ENCODE data around the gene OTUD7B.
"Not testable (repeated sequence)": the region's sequence is repeated elsewhere in the genome, so short reads cannot be mapped to it uniquely, and the experiment has no call there.

Gene OTUD7B

GRCh38 chr1:149940427-149940826 is 70.1 kb downstream of the OTUD7B start:
- H3K4me3 ChIP-seq (ENCODE audit: low read length): no peak overlapping the region
- no peak for TF ChIP-seq CTCF (conservative IDR thresholded peaks at IDR 0.05; ENCODE audit: low read depth, low read length)
- no peak for DNase-seq (ENCODE audit: low read depth)

- not testable (repeated sequence) for H3K4me3 ChIP-seq (ENCODE audit: low read length); DNase-seq (ENCODE audit: low read depth)
Measured at GRCh38 chr1:149938668-149939003, 71.9 kb downstream of the OTUD7B start.

GRCh38 chr1:149937759-149938158 is 72.8 kb downstream of the OTUD7B start:
- DNase-seq (ENCODE audit: low read depth): no peak
- no peak for TF ChIP-seq CTCF (conservative IDR thresholded peaks at IDR 0.05; ENCODE audit: low read depth, low read length)
- H3K4me3 ChIP-seq (ENCODE audit: low read length): peak overlapping the region; percentile 6

- no peak for TF ChIP-seq CTCF (conservative IDR thresholded peaks at IDR 0.05; ENCODE audit: low read depth, low read length)
- peak overlapping the region; percentile 75 for H3K4me3 ChIP-seq (ENCODE audit: low read length)
- peak; percentile 42 for DNase-seq (ENCODE audit: low read depth)
Measured at GRCh38 chr1:149936992-149937705, 73.4 kb downstream of the OTUD7B start.

GRCh38 chr1:149936170-149936991 is 74.1 kb downstream of the OTUD7B start, which contains the start of gene MTMR11:
Gene MTMR11, minus strand, starts transcription at chr1:149936879. Its CDS starts 232 bp downstream, at chr1:149936647.
- DNase-seq (ENCODE audit: low read depth): no peak
- peak within 1 kb of the TSS; percentile 75 for H3K4me3 ChIP-seq (ENCODE audit: low read length)
- TF ChIP-seq CTCF (conservative IDR thresholded peaks at IDR 0.05; ENCODE audit: low read depth, low read length): no peak

- H3K4me3 ChIP-seq (ENCODE audit: low read length): no peak overlapping the region
- DNase-seq (ENCODE audit: low read depth): no peak
- TF ChIP-seq CTCF (conservative IDR thresholded peaks at IDR 0.05; ENCODE audit: low read depth, low read length): no peak
Measured at GRCh38 chr1:149934356-149934755, 76.2 kb downstream of the OTUD7B start.

- no peak for DNase-seq (ENCODE audit: low read depth)
- TF ChIP-seq CTCF (conservative IDR thresholded peaks at IDR 0.05; ENCODE audit: low read depth, low read length): no peak
- no peak overlapping the region for H3K4me3 ChIP-seq (ENCODE audit: low read length)
Measured at GRCh38 chr1:149933208-149933607, 77.3 kb downstream of the OTUD7B start.

All from retinal pigment epithelial cell (primary cell).